Natural killer cell (primary cell): ENCODE data around the gene UTY. TPM values are rescaled to one million over a fixed set of nuclear protein-coding genes. Genes with fewer than 3 reads are reported as not detected.

Experiments used
- ATAC-seq, 3 donors: fragments of 150-1000 bp in 2 of 3; fragments of 200-7000 bp in 1 of 3; cut with Tn5 transposase; 1 replicate in 1 of 3; 2 replicates in 2 of 3; pipeline ENCODE4 v1.10.0; 2021; ENCODE audit warnings: mild to moderate bottlenecking in 2 of 3, moderate library complexity in 2 of 3
- DNase-seq, 2 donors: peaks; one replicate each; pipeline versions ENCODE4 v3.0.0 to v3.0.0-alpha.2; 2013 to 2021; ENCODE audit warnings: mixed read lengths in 1 of 2
- H3K27ac ChIP-seq: one replicate; pipeline ENCODE4 v1.5.1; 2013; ENCODE audit warnings: mild to moderate bottlenecking, low read length
- H3K27me3 ChIP-seq: one replicate; pipeline ENCODE4 v1.6.1; 2013; ENCODE audit warnings: low read length; ENCODE audit not compliant: control insufficient read depth, insufficient read depth
- H3K36me3 ChIP-seq: one replicate; pipeline ENCODE4 v1.6.1; 2013; ENCODE audit warnings: low read length; ENCODE audit not compliant: control insufficient read depth, insufficient read depth
- H3K4me1 ChIP-seq: one replicate; pipeline ENCODE4 v1.6.1; 2013; ENCODE audit warnings: low read length; ENCODE audit not compliant: control insufficient read depth, insufficient read depth
- H3K4me3 ChIP-seq: one replicate; pipeline ENCODE4 v1.5.1; 2013; ENCODE audit warnings: low read length
- H3K9me3 ChIP-seq: one replicate; pipeline ENCODE4 v1.6.1; 2013; ENCODE audit warnings: low read length; ENCODE audit not compliant: control insufficient read depth, insufficient read depth
- H3K27ac Mint-ChIP-seq, 2 donors: one replicate each; pipeline ENCODE4 v1.8.0; 2022; ENCODE audit warnings: mild to moderate bottlenecking in 2 of 2, mixed read lengths in 2 of 2, moderate library complexity in 1 of 2
- H3K27me3 Mint-ChIP-seq, 2 donors: one replicate each; pipeline ENCODE4 v1.8.0; 2022; ENCODE audit warnings: low read depth in 2 of 2, mixed read lengths in 2 of 2
- H3K36me3 Mint-ChIP-seq: one replicate; pipeline ENCODE4 v1.8.0; 2022; ENCODE audit warnings: mixed read lengths
- H3K4me1 Mint-ChIP-seq, 2 donors: one replicate each; pipeline ENCODE4 v1.8.0; 2022; ENCODE audit warnings: mixed read lengths in 2 of 2
- H3K4me3 Mint-ChIP-seq: one replicate; pipeline ENCODE4 v1.8.0; 2022; ENCODE audit warnings: mild to moderate bottlenecking, moderate library complexity, mixed read lengths
- H3K9me3 Mint-ChIP-seq, 2 donors: one replicate each; pipeline ENCODE4 v1.8.0; 2022; ENCODE audit warnings: mixed read lengths in 2 of 2
- CTCF ChIP-seq: fragments of 200-600 bp; IDR thresholded peaks from one replicate; pipeline ENCODE4 v1.8.0; 2022; ENCODE audit warnings: antibody characterized with exemption
- WGBS: methylation state at CpG from one replicate; pipeline ENCODE4 v1.1.7; 2013; ENCODE audit warnings: missing lambda C conversion rate; ENCODE audit not compliant: insufficient coverage; 5-methylcytosine and 5-hydroxymethylcytosine counted together
- intact Hi-C: fragments of 100-400 bp; cut with micrococcal nuclease; formaldehyde crosslinking; loops from one replicate; pipeline ENCODE4 v1.14.2; 2022
- total RNA-seq, 4 donors: library from RNA; stranded (reverse); fragments of 120-200 nt in 1 of 4; gene quantifications; one replicate each; pipeline versions ENCODE4 v1.2.3 to v1.2.4, GENCODE V29; 2013 to 2022

UTY gene
- total RNA-seq, 3 donors from 2014 or later (not counting 1 experiment from before 2014, with no cell fraction given) = 91.0 to 114 TPM; not detected in 1

GRCh38 chrY:13339939-13340338 lies 139.9 kb downstream of the UTY start:
- no peak overlapping the region for H3K4me3 ChIP-seq
- H3K9me3 ChIP-seq = no peaks in the 10 kb centered on the region
- Mint-ChIP-seq H3K4me1 (peaks cover 0 to 19% of the 10 kb centered on the region in 2 donors), H3K36me3 (no peaks in the 10 kb centered on the region), H3K27ac (peak overlapping the region in 1 of 2 donors; percentile 65), H3K27me3 (no peaks in the 10 kb centered on the region), H3K9me3 (no peaks in the 10 kb centered on the region), H3K4me3 (no peak overlapping the region)
- peaks cover 22% of the 10 kb centered on the region for H3K36me3 ChIP-seq
- no peak for TF ChIP-seq CTCF
- no peaks in the 10 kb centered on the region for H3K27me3 ChIP-seq
- DNase-seq (no peak), ATAC-seq (no peak)
- intact Hi-C loops = no loop called here
- H3K4me1 ChIP-seq = no peaks in the 10 kb centered on the region
- H3K27ac ChIP-seq = no peak overlapping the region
- 94% methylated on average over 5 of the region's 5 CpGs for WGBS

GRCh38 chrY:13339381-13339780 lies 140.5 kb downstream of the UTY start:
- Mint-ChIP-seq H3K4me3 (no peak overlapping the region), H3K4me1 (peaks cover 0 to 19% of the 10 kb centered on the region in 2 donors), H3K27ac (peak overlapping the region in 1 of 2 donors; percentile 65), H3K27me3 (no peaks in the 10 kb centered on the region), H3K36me3 (no peaks in the 10 kb centered on the region), H3K9me3 (no peaks in the 10 kb centered on the region)
- ATAC-seq = no peak
- H3K27ac ChIP-seq = no peak overlapping the region
- H3K4me3 ChIP-seq = no peak overlapping the region
- H3K27me3 ChIP-seq = no peaks in the 10 kb centered on the region
- H3K4me1 ChIP-seq = no peaks in the 10 kb centered on the region
- H3K9me3 ChIP-seq = no peaks in the 10 kb centered on the region
- 89% methylated on average over 9 of the region's 9 CpGs for WGBS
- H3K36me3 ChIP-seq = peaks cover 25% of the 10 kb centered on the region
- no peak for TF ChIP-seq CTCF
- no peak for DNase-seq
- intact Hi-C loops = no loop called here

- intact Hi-C loops = no loop called here
- DNase-seq (no peak), ATAC-seq (no peak)
- Mint-ChIP-seq H3K27ac (peak overlapping the region in 1 of 2 donors; percentile 65), H3K4me1 (peaks cover 0 to 17% of the 10 kb centered on the region in 2 donors), H3K9me3 (no peaks in the 10 kb centered on the region), H3K27me3 (no peaks in the 10 kb centered on the region), H3K4me3 (no peak overlapping the region), H3K36me3 (no peaks in the 10 kb centered on the region)
- Histone ChIP-seq H3K4me3 (no peak overlapping the region), H3K9me3 (no peaks in the 10 kb centered on the region), H3K36me3 (peaks cover 25% of the 10 kb centered on the region), H3K4me1 (no peaks in the 10 kb centered on the region), H3K27me3 (no peaks in the 10 kb centered on the region), H3K27ac (no peak overlapping the region)
- WGBS = 81% methylated on average over 3 of the region's 4 CpGs
- no peak for TF ChIP-seq CTCF
These were observed 141.1 kb downstream of the UTY start for GRCh38 chrY:13338711-13339110.

- H3K4me3 ChIP-seq = no peak overlapping the region
- H3K27ac Mint-ChIP-seq = no peak overlapping the region
- no peaks in the 10 kb centered on the region for H3K9me3 Mint-ChIP-seq
- no peak for TF ChIP-seq CTCF
- H3K4me1 Mint-ChIP-seq = peaks cover 0 to 19% of the 10 kb centered on the region in 2 donors
- DNase-seq (no peak), ATAC-seq (no peak)
- intact Hi-C loops = no loop called here
- peaks cover 25% of the 10 kb centered on the region for H3K36me3 ChIP-seq
- no peaks in the 10 kb centered on the region for H3K36me3 Mint-ChIP-seq
- H3K27ac ChIP-seq = no peak overlapping the region
- WGBS = 94% methylated on average over 3 of the region's 5 CpGs
- no peaks in the 10 kb centered on the region for H3K27me3 Mint-ChIP-seq
- no peaks in the 10 kb centered on the region for H3K9me3 ChIP-seq
- no peaks in the 10 kb centered on the region for H3K4me1 ChIP-seq
- no peaks in the 10 kb centered on the region for H3K27me3 ChIP-seq
- no peak overlapping the region for H3K4me3 Mint-ChIP-seq
These were observed 141.9 kb downstream of the UTY start for GRCh38 chrY:13337934-13338333.
